ENCODE results near the gene CELA2A.
"Not testable (repeated sequence)": the region's sequence is repeated elsewhere in the genome, so short reads cannot be mapped to it uniquely, and the experiment has no call there.

Gene CELA2A

GRCh38 chr1:15504436-15504835 lies 47.9 kb downstream of the CELA2A start:
- no peak for DNase-seq

DNA sequence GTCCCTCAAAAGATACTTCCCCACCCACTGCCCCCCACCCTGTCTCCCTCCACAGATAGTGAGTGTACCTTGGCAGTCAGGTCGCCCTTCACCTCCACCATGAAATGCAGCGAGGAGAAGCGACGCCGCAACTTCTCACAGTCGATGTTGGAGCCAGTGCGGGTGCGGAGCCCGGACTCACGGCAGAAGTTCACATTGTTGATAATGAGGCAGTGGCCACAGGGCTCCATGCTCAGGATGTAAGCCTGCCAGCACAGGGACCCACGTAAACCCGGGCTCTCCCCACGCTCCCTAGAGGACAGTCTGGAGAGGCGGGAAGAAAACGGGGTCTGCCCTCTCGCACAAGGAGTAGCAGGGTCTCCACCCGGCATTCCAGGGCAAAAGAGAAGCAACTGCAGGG lies 50.3 kb downstream of the CELA2A start:
- DNase-seq = no peak

DNA sequence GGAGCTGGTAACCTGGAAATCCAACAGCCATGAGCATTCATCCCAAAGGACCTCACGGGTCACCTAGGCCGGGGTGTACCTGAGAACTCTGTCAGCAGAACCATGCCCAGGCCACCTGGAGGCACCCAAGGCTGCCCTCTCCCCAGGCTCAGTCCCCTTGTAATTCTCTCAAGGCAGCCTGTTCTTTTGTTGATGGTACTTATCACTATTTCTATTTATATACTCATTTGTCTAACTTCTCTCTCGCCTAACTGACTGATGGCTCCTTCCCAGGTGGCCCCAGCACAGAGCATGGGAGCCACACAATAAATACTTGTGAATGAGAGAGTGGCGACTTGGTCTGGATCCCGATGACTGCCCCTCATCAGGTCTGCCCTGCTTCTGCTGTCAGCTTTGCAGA lies 50.7 kb downstream of the CELA2A start:
- DNase-seq = no peak

- DNase-seq = no peak
Measured at GRCh38 chr1:15508700-15509487, 52.4 kb downstream of the CELA2A start.

GRCh38 chr1:15509586-15509985 lies 53.1 kb downstream of the CELA2A start:
- no peak for DNase-seq

- no peak for DNase-seq
Measured at GRCh38 chr1:15510611-15511405, 54.3 kb downstream of the CELA2A start.

DNA sequence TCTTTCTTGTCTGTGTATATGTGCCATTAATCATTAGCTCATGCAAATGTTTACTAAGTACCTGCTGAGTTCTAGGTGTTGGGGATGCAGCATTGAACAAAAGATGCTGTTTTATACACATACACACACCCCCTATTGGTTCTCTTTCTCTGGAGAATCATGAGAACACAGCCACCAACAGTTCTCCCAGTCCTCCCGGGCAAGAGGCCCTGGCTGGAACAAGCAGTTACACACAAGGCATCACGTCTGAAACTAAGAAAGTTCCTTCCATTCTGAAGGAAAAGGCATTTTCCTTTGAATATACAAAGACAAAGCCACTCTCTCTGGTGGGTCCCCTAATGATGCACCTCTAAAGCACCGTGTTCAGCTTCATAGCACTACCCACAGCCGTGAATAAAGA lies 56.7 kb downstream of the CELA2A start:
- no peak for DNase-seq

DNA sequence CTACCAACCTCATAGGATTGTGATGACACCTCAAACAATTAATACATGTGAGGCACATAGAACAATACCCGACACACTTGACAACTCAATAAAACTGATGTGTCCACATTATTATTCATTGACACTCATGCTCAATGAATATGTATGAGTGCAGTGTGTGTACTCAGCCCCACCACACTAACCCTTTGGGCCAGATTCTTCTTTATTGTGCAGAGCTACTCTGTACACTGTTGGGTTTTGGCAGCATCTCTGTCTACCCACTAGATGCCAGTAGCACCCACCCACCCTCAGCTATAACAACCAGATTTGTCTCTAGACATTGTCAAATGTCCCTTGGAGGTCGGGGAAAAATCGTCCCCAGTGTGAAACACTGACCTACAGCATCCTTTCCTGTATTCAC lies 57.4 kb downstream of the CELA2A start:
- no peak for DNase-seq

GRCh38 chr1:15514557-15514956 lies 58.0 kb downstream of the CELA2A start:
- not testable (repeated sequence) for DNase-seq

DNA sequence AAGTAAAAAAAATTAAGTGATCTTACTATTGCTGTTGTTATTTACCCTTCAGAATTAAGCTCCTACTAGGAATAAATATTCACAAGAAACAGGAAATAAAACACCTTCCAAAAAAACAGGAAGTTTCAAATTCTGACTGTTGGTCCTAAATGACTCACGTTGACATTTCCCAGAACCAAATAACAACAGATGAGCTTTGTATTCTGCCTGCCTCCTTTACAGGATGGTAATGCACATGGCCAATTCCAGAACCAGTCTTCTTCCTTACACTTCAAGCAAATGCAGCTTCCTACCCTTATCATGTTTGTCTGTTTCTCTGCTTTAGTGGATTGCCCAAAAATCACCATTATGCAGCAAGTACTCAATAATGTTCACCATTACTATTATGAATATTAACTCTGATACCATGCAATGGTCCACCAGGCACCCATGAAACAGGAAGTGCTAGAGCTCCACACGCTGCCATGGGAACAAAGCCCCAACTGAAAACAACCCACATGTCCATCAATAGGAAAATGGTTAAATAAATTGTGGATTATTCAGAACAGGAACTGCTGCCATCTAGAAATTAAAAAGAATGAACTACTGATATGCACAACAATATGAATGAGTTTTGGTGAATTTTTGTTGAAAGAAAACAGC lies 58.6 kb downstream of the CELA2A start:
- DNase-seq = no peak

DNA sequence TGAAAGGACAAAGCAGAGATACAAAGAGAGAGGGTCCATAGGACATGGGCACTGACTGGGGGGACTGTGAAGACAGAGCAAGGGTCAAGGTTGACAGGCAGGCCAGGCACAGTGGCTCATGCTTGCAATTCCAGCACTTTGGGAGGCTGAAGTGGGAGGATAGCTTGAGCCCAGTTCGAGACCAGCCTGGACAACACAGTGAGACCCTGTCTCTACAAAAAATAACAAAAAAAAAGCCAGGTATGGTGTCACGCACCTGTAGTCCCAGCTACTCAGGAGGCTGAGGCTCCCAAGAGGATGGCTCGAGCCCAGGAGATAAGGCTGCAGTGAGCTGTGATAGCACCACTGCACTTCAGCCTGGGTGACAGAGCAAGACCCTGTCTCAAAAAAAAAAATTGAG lies 63.1 kb downstream of the CELA2A start:
- DNase-seq = no peak

DNA sequence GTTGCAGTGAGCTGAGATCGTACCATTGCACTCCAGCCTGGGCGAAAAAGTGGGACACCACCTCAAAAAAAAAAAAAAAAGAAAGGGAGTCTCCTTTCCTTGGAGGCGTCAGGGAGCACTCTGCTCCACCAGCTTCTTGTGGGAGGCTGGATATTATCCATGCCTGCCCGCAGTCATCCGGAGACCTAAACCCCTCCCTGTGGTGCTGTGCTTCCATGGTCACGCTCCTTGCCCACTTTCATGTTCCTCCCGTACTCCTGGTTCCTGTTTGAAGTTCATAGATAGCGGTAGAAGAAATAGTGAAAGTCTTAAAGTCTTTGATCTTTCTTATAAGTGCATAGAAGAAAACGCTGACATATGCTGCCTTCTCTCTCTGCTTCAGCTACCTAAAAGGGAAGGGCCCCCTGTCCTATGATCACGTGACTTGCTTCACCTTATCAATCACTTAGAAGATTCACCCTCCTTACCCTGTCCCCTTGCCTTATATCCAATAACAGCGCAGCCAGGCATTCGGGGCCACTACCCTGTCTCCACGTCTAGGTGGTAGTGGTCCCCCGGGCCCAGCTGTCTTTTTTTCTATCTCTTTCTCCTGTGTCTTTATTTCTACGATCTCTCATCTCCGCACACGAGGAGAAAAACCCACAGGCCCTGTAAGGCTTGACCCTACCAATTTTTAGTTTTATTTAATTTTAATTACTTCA lies 64.8 kb downstream of the CELA2A start:
- not testable (repeated sequence) for DNase-seq
